Chondrocyte (in vitro differentiated cells): ENCODE measurements around the gene EPHA3. TPM values are rescaled to one million over a fixed set of nuclear protein-coding genes. Genes with fewer than 3 reads are reported as not detected.

Experiments
- DNase-seq: peaks from one replicate; pipeline ENCODE4 v3.0.0; 2021; ENCODE audit warnings: mixed read lengths, low spot score
- H3K27ac Mint-ChIP-seq: one replicate; pipeline ENCODE4 v1.8.0; 2021; ENCODE audit warnings: mild to moderate bottlenecking, moderate library complexity, mixed read lengths; ENCODE audit not compliant: unreplicated experiment
- H3K27me3 Mint-ChIP-seq: 2 replicates; pipeline ENCODE4 v1.8.0; 2021; ENCODE audit warnings: low read depth, mixed read lengths
- H3K36me3 Mint-ChIP-seq: 2 replicates; pipeline ENCODE4 v1.8.0; 2021; ENCODE audit warnings: low read depth, mixed read lengths
- H3K4me1 Mint-ChIP-seq: 2 replicates; pipeline ENCODE4 v1.8.0; 2021; ENCODE audit warnings: low read depth, mild to moderate bottlenecking, mixed read lengths
- H3K4me3 Mint-ChIP-seq: one replicate; pipeline ENCODE4 v1.8.0; 2021; ENCODE audit warnings: mild to moderate bottlenecking, moderate library complexity, mixed read lengths; ENCODE audit not compliant: unreplicated experiment
- H3K9me3 Mint-ChIP-seq: 2 replicates; pipeline ENCODE4 v1.8.0; 2021; ENCODE audit warnings: low read depth, mixed read lengths
- CTCF ChIP-seq: fragments of 200-600 bp; sonication (generic); IDR thresholded peaks from 2 replicates; pipeline ENCODE4 v1.5.0; 2021; ENCODE audit warnings: antibody characterized with exemption, mild to moderate bottlenecking, moderate library complexity
- total RNA-seq: library from RNA; stranded (reverse); gene quantifications from 3 replicates; pipeline ENCODE4 v1.2.1, GENCODE V29; 2021

The EPHA3 gene
- total RNA-seq, 1 donor from 2014 or later, result 0.87 TPM

- no peak for TF ChIP-seq CTCF
- peaks cover 12% of the 10 kb centered on the region for H3K4me1 Mint-ChIP-seq
Measured at GRCh38 chr3:89101251-89101650, 6.2 kb upstream of the EPHA3 start.

GRCh38 chr3:89101921-89102320, 5.5 kb upstream of the EPHA3 start:
- Mint-ChIP-seq H3K4me1 (peaks cover 13% of the 10 kb centered on the region), H3K9me3 (no peaks in the 10 kb centered on the region), H3K27me3 (peaks cover 3% of the 10 kb centered on the region), H3K36me3 (no peaks in the 10 kb centered on the region), H3K27ac (no peak overlapping the region), H3K4me3 (no peak overlapping the region)
- no peak for TF ChIP-seq CTCF
- DNase-seq, result no peak

More at GRCh38 chr3:89101251-89101650, 6.2 kb upstream of the EPHA3 start:
- no peak overlapping the region for H3K4me3 Mint-ChIP-seq
- no peaks in the 10 kb centered on the region for H3K36me3 Mint-ChIP-seq
- H3K27me3 Mint-ChIP-seq, result peaks cover 1% of the 10 kb centered on the region
- no peak overlapping the region for H3K27ac Mint-ChIP-seq
- DNase-seq, result no peak
- H3K9me3 Mint-ChIP-seq, result no peaks in the 10 kb centered on the region

- no peak overlapping the region for H3K27ac Mint-ChIP-seq
- TF ChIP-seq CTCF, result no peak
- H3K27me3 Mint-ChIP-seq, result peaks cover 18% of the 10 kb centered on the region
- no peak overlapping the region for H3K4me3 Mint-ChIP-seq
- peaks cover 16% of the 10 kb centered on the region for H3K4me1 Mint-ChIP-seq
- no peak for DNase-seq
- no peaks in the 10 kb centered on the region for H3K9me3 Mint-ChIP-seq
- H3K36me3 Mint-ChIP-seq, result no peaks in the 10 kb centered on the region
Measured at GRCh38 chr3:89104499-89104898, 2.9 kb upstream of the EPHA3 start.

GRCh38 chr3:89105503-89105902, 1.9 kb upstream of the EPHA3 start:
- peaks cover 16% of the 10 kb centered on the region for H3K4me1 Mint-ChIP-seq
- H3K27me3 Mint-ChIP-seq, result peaks cover 20% of the 10 kb centered on the region
- no peak overlapping the region for H3K4me3 Mint-ChIP-seq
- no peak for TF ChIP-seq CTCF
- no peak overlapping the region for H3K27ac Mint-ChIP-seq
- no peak for DNase-seq
- no peaks in the 10 kb centered on the region for H3K9me3 Mint-ChIP-seq
- H3K36me3 Mint-ChIP-seq, result no peaks in the 10 kb centered on the region

- H3K36me3 Mint-ChIP-seq, result no peaks in the 10 kb centered on the region
- no peak for DNase-seq
- H3K9me3 Mint-ChIP-seq, result no peaks in the 10 kb centered on the region
- peaks cover 16% of the 10 kb centered on the region for H3K4me1 Mint-ChIP-seq
- H3K27me3 Mint-ChIP-seq, result peaks cover 21% of the 10 kb centered on the region
- no peak for TF ChIP-seq CTCF
- no peak overlapping the region for H3K27ac Mint-ChIP-seq
- H3K4me3 Mint-ChIP-seq, result peak overlapping the region; percentile 78
Measured at GRCh38 chr3:89108291-89108550, 800 bp downstream of the EPHA3 start.
